Ovary (tissue), 3 donors: ENCODE measurements around the gene ZNF638.

Experiments used
- EP300 ChIP-seq: sonication (generic); formaldehyde crosslinking; IDR thresholded peaks from one replicate; pipeline ENCODE4 v1.6.1; 2017; ENCODE audit warnings: antibody characterized with exemption
- POLR2A ChIP-seq: fragments of 450-650 bp; IDR thresholded peaks from one replicate; pipeline ENCODE4 v1.6.1; 2017; ENCODE audit warnings: antibody characterized with exemption, mild to moderate bottlenecking, moderate library complexity
- TF ChIP-seq, protein P1 (sequence below), 3 donors: fragments of 450-650 bp in 2 of 3; fragments of 200-600 bp in 1 of 3; IDR thresholded peaks; one replicate each; pipeline versions ENCODE4 v1.5.1 to v1.8.0; 2016 to 2022; ENCODE audit warnings: antibody characterized with exemption in 3 of 3, mild to moderate bottlenecking in 1 of 3
- donor health status: DM: no; HTN: no; CAD: no.

DNA sequence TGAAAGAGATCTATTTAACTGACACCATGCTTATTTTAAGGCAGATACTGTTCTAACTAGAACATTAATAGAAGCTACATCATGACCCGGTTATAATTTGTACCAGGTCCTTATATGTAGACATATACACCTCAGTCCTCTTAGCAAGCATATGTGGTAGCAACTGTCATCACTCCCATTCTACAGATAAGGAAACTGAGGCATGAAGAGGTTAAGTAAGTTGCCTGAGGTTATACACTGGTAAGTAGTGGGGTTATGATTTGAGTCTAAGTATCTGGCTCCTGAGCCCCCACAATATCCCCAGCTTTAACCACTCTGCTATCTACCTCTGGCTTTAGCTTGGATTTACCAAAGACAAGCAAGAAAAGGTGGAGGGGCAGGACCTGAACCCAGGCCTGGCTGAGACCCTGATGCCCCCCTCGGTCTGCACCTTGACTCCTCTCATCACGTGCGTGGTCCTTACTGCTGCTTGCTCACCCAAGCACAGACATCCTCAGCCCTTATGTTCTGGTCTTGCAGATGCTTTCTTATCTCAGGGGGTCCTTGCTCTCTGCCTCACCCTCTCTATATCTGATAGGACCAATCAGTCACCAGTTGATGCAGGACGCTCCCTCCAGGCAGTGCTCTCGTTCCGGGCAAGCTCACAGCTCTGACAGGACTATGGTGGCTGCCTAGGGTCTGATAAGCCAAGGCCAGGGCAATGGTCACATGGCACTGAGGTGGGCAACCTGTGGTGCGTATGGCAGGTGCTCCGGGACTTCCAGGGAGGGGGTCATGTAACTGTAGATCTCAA, 125.7 kb downstream of the ZNF638 start:
- TF ChIP-seq, protein P1, sequence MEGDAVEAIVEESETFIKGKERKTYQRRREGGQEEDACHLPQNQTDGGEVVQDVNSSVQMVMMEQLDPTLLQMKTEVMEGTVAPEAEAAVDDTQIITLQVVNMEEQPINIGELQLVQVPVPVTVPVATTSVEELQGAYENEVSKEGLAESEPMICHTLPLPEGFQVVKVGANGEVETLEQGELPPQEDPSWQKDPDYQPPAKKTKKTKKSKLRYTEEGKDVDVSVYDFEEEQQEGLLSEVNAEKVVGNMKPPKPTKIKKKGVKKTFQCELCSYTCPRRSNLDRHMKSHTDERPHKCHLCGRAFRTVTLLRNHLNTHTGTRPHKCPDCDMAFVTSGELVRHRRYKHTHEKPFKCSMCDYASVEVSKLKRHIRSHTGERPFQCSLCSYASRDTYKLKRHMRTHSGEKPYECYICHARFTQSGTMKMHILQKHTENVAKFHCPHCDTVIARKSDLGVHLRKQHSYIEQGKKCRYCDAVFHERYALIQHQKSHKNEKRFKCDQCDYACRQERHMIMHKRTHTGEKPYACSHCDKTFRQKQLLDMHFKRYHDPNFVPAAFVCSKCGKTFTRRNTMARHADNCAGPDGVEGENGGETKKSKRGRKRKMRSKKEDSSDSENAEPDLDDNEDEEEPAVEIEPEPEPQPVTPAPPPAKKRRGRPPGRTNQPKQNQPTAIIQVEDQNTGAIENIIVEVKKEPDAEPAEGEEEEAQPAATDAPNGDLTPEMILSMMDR (IDR thresholded peaks at IDR 0.05), result no peak
- TF ChIP-seq POLR2A (no peak), EP300 (no peak)
